Activated T-cell treated with anti-CD3 and anti-CD28 coated beads, Interleukin-2, amount 50 U/mL, for 24 hours (primary cell): ENCODE measurements around the gene NUP188.
"Not testable (repeated sequence)": the region's sequence is repeated elsewhere in the genome, so short reads cannot be mapped to it uniquely, and the experiment has no call there.

Source experiments
- DNase-seq: peaks from one replicate; pipeline ENCODE4 v3.0.0-alpha.2; 2020
- H3K27ac Mint-ChIP-seq: 2 replicates; pipeline ENCODE4 v1.8.0; 2020; ENCODE audit warnings: mild to moderate bottlenecking, mixed read lengths
- H3K27me3 Mint-ChIP-seq: 2 replicates; pipeline ENCODE4 v1.8.0; 2020; ENCODE audit warnings: mixed read lengths
- H3K36me3 Mint-ChIP-seq: 2 replicates; pipeline ENCODE4 v1.8.0; 2020; ENCODE audit warnings: low read depth, mixed read lengths
- H3K4me1 Mint-ChIP-seq: 2 replicates; pipeline ENCODE4 v1.8.0; 2020; ENCODE audit warnings: low read depth, mixed read lengths
- H3K4me3 Mint-ChIP-seq: 2 replicates; pipeline ENCODE4 v1.8.0; 2020; ENCODE audit warnings: mild to moderate bottlenecking, moderate library complexity, mixed read lengths
- H3K9me3 Mint-ChIP-seq: 2 replicates; pipeline ENCODE4 v1.8.0; 2020; ENCODE audit warnings: mixed read lengths

The NUP188 gene

GRCh38 chr9:128923493-128923883, 24.0 kb upstream of the NUP188 start:
- Mint-ChIP-seq H3K27me3 (no peaks in the 10 kb centered on the region), H3K36me3 (peaks cover 5% of the 10 kb centered on the region), H3K4me3 (no peak overlapping the region), H3K9me3 (no peaks in the 10 kb centered on the region), H3K27ac (no peak overlapping the region), H3K4me1 (peaks cover 12% of the 10 kb centered on the region)
- no peak for DNase-seq

GRCh38 chr9:128927731-128928411, 19.6 kb upstream of the NUP188 start:
- Mint-ChIP-seq H3K27me3 (no peaks in the 10 kb centered on the region), H3K4me3 (no peak overlapping the region), H3K27ac (no peak overlapping the region), H3K4me1 (peaks cover 5% of the 10 kb centered on the region), H3K36me3 (no peaks in the 10 kb centered on the region), H3K9me3 (no peaks in the 10 kb centered on the region)
- DNase-seq, result peak; percentile 67

GRCh38 chr9:128928624-128929023, 18.9 kb upstream of the NUP188 start:
- H3K36me3 Mint-ChIP-seq, result no peaks in the 10 kb centered on the region
- peaks cover 5% of the 10 kb centered on the region for H3K4me1 Mint-ChIP-seq
- DNase-seq, result no peak
- no peaks in the 10 kb centered on the region for H3K9me3 Mint-ChIP-seq
- H3K27ac Mint-ChIP-seq, result no peak overlapping the region
- no peaks in the 10 kb centered on the region for H3K27me3 Mint-ChIP-seq
- no peak overlapping the region for H3K4me3 Mint-ChIP-seq

GRCh38 chr9:128929560-128929959, 17.9 kb upstream of the NUP188 start:
- Mint-ChIP-seq H3K4me1 (peaks cover 5% of the 10 kb centered on the region), H3K9me3 (no peaks in the 10 kb centered on the region), H3K27me3 (no peaks in the 10 kb centered on the region), H3K36me3 (no peaks in the 10 kb centered on the region), H3K4me3 (no peak overlapping the region), H3K27ac (no peak overlapping the region)
- no peak for DNase-seq

GRCh38 chr9:128933731-128934130, 13.8 kb upstream of the NUP188 start:
- H3K27ac Mint-ChIP-seq, result no peak overlapping the region
- no peaks in the 10 kb centered on the region for H3K9me3 Mint-ChIP-seq
- no peaks in the 10 kb centered on the region for H3K4me1 Mint-ChIP-seq
- DNase-seq, result no peak
- H3K27me3 Mint-ChIP-seq, result no peaks in the 10 kb centered on the region
- H3K4me3 Mint-ChIP-seq, result no peak overlapping the region
- no peaks in the 10 kb centered on the region for H3K36me3 Mint-ChIP-seq

GRCh38 chr9:128936171-128936865, 11.2 kb upstream of the NUP188 start:
- DNase-seq, result no peak
- H3K4me1 Mint-ChIP-seq, result no peaks in the 10 kb centered on the region
- H3K36me3 Mint-ChIP-seq, result no peaks in the 10 kb centered on the region

GRCh38 chr9:128937310-128938165, 10.0 kb upstream of the NUP188 start:
- Mint-ChIP-seq H3K27me3 (no peaks in the 10 kb centered on the region), H3K9me3 (no peaks in the 10 kb centered on the region), H3K27ac (no peak overlapping the region), H3K36me3 (no peaks in the 10 kb centered on the region), H3K4me1 (no peaks in the 10 kb centered on the region), H3K4me3 (no peak overlapping the region)
- no peak for DNase-seq

More at GRCh38 chr9:128936171-128936865, 11.2 kb upstream of the NUP188 start:
- no peak overlapping the region for H3K27ac Mint-ChIP-seq
- no peak overlapping the region for H3K4me3 Mint-ChIP-seq
- H3K27me3 Mint-ChIP-seq, result no peaks in the 10 kb centered on the region
- no peaks in the 10 kb centered on the region for H3K9me3 Mint-ChIP-seq

- no peaks in the 10 kb centered on the region for H3K9me3 Mint-ChIP-seq
- H3K27ac Mint-ChIP-seq, result no peak overlapping the region
- no peaks in the 10 kb centered on the region for H3K27me3 Mint-ChIP-seq
- peaks cover 2% of the 10 kb centered on the region for H3K4me1 Mint-ChIP-seq
- DNase-seq, result no peak
- H3K4me3 Mint-ChIP-seq, result no peak overlapping the region
- peaks cover 8% of the 10 kb centered on the region for H3K36me3 Mint-ChIP-seq
Measured at GRCh38 chr9:128940271-128940921, 7.1 kb upstream of the NUP188 start.

GRCh38 chr9:128940946-128941755, 6.3 kb upstream of the NUP188 start:
- H3K27ac Mint-ChIP-seq, result no peak overlapping the region
- peaks cover 9% of the 10 kb centered on the region for H3K4me1 Mint-ChIP-seq
- peaks cover 16% of the 10 kb centered on the region for H3K36me3 Mint-ChIP-seq
- H3K4me3 Mint-ChIP-seq, result no peak overlapping the region
- no peak for DNase-seq
- no peaks in the 10 kb centered on the region for H3K27me3 Mint-ChIP-seq
- no peaks in the 10 kb centered on the region for H3K9me3 Mint-ChIP-seq

GRCh38 chr9:128943832-128944620, 3.5 kb upstream of the NUP188 start:
- DNase-seq, result no peak
- Mint-ChIP-seq H3K4me3 (no peak overlapping the region), H3K4me1 (peaks cover 22% of the 10 kb centered on the region), H3K36me3 (peaks cover 42% of the 10 kb centered on the region), H3K27me3 (no peaks in the 10 kb centered on the region), H3K27ac (no peak overlapping the region), H3K9me3 (no peaks in the 10 kb centered on the region)

GRCh38 chr9:128944966-128945365, 2.5 kb upstream of the NUP188 start:
- not testable (repeated sequence) for H3K27me3 Mint-ChIP-seq, H3K9me3 Mint-ChIP-seq, DNase-seq, H3K4me3 Mint-ChIP-seq
- Mint-ChIP-seq H3K36me3 (peaks cover 50% of the 10 kb centered on the region), H3K27ac (peak overlapping the region; percentile 52), H3K4me1 (peaks cover 23% of the 10 kb centered on the region)

GRCh38 chr9:128945798-128946501, 1.5 kb upstream of the NUP188 start:
- no peaks in the 10 kb centered on the region for H3K27me3 Mint-ChIP-seq

More at GRCh38 chr9:128945798-128946501, 1.5 kb upstream of the NUP188 start:
- peaks cover 25% of the 10 kb centered on the region for H3K4me1 Mint-ChIP-seq
- DNase-seq, result no peak
- peaks cover 60% of the 10 kb centered on the region for H3K36me3 Mint-ChIP-seq
- no peaks in the 10 kb centered on the region for H3K9me3 Mint-ChIP-seq
- peak overlapping the region; percentile 99 for H3K4me3 Mint-ChIP-seq
- H3K27ac Mint-ChIP-seq, result peak overlapping the region; percentile 100
